HPDE6-E6E7 (cell line): ENCODE results near the gene ZSWIM6.

Experiments used
- DNase-seq: peaks from one replicate; pipeline ENCODE4 v3.0.0; 2011; ENCODE audit warnings: missing footprints; ENCODE audit errors: extremely low spot score

ZSWIM6 gene

DNA sequence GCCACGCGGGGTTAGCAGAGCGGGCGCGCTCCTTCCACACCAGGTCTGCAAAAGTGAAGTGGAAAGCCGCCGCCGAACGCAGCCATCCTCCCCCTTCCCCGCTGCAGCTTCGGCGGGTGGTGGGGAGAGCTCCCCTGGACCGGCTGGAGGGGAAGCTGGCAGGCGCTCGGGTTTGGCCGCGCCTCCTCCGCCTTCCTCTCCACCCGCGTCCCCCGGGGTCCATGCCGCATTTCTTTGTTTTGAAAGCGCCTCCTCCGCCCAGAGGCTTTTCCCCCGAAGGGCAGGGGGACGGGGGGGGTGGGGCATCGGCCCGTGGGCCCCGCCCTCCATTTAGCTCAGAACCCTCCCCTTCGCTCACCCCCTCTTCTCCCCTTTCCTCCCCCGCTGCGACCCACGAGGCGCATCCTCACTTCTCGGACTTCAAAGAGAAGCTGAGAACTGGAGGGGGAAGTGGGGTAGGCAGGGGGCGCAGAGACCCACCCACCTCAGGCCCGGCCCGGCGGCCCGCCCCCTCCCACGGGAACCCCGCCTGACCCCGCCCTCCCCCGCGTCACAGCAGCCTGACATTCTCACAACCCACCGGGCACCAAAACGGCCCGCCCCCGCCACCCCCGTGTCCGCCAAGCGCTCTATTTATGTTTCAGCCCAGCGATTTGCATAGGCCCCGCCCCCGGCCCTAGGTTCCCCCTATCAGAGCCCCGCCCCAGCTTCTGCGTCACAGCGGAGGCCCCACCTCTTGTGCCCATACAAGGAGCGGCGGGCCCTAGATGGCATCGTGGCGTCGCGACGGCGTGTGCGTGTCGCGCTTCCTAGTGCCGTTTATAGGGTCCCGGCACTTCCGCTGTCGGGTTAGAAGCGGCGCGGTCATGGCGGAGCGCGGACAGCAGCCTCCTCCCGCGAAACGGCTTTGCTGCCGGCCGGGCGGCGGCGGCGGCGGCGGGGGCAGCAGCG, at the start of gene ZSWIM6:
TSS of gene ZSWIM6 (plus strand) at position 852 of the 951 bp plus-strand sequence. CDS start at position 867, 15 bp downstream.
- peak; percentile 82 for DNase-seq

DNA sequence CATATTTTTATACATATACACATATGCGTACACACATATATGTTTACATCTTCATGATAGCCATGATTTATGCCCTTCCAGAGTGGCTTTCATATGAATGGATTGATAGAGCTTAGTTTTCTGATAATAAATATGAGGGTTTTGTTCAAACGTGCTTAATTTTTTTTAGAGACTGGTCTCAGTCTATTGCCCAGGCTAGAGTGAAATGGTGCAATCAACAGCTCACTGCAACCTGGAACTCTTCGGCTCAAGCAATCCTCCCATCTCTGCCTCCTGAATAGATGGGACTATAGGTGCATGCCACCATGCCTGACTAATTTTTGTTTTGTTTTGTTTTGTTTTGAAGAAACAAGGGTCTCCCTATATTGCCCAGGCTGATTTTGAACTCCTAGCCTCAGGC, 48.6 kb upstream of the ZSWIM6 start:
- DNase-seq = no peak

DNA sequence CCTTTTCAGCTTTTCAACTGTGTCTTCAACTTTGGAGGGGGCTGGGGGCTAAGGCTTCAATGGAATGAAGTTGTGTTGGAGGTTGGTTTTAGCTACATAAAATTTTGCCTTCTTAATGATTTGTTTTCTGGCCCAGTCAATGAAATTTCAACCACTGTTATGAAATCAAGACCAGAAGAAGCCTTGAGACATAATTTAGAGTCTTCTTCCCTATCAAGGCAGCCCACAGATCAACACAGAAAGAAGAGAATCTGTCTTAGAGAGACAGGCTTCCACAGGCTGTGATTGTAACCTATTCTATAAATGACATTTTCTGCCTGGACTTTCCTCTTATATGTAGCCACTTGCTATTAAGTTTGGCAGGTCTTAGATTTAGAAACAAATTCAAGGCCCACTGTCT, 46.5 kb upstream of the ZSWIM6 start:
- DNase-seq = no peak

DNA sequence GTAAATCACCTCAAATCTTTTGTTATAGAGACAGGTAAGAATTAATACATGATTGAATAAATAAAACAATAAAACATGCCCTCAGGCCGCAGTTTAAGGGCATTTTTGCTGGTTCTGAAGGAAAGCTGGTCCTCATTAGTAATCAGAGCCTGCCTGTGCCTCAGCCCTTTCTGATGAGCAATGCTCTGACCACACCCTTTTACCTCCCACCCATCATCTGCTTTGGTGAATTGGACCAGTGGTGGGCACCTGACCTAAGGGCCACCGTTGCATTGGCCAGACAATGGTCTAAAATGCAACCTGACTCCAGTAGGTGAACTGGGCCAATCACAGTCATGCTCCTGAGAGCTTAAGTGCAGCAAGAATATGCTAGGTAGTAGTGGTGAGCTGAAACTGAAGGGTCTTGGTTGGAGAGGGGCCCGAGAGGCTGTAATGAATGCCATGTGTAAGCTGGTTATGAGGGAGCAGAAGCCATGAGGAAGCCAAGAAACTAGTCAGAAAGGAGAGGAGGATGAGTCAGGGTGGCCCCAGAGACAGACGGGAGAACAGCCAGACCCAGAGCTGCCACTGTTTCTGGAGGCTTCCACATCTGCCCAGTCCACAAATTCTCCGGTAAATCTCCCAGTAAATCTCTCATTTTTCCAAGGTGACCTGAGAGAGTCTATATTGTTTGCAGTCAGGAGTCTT, 45.5 kb upstream of the ZSWIM6 start:
- no peak for DNase-seq

DNA sequence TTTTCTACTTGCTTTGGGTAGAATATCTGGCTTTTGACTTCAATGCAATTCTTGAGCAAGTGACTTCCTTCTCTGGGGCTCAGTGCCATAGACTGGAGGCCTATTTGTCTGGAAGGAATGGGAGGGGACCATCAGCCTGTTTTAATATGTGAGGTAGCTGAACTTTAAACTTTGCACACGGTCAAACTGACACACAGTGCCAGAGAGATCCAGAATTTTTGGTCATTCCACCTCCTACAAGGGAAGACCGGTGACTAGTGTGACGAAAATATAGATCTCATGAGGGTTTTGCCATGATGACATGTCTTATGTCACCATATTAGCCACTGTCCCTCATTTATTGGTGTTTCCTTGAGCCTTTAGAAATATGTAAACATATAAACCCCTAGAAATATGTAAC, 44.6 kb upstream of the ZSWIM6 start:
- DNase-seq = no peak

DNA sequence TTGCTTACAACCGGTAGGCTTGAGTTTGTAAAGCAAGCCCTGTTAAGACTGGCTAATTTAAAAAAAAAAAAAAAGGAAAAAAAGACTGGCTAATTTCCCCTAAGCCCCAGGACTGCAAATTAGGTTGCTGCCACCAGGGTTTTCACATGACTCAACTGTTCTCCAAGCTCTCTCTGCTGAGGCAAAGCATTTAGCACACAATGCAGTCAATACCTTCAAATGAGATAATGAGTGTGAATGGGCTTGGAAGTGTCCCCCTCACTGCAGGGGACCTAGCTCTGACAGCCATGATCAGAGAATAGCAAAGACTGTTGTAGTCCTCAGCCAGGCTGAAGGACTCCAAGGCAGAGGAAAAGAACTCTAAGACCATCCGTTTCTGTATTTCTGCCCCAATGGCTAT, 42.8 kb upstream of the ZSWIM6 start:
- DNase-seq = no peak

DNA sequence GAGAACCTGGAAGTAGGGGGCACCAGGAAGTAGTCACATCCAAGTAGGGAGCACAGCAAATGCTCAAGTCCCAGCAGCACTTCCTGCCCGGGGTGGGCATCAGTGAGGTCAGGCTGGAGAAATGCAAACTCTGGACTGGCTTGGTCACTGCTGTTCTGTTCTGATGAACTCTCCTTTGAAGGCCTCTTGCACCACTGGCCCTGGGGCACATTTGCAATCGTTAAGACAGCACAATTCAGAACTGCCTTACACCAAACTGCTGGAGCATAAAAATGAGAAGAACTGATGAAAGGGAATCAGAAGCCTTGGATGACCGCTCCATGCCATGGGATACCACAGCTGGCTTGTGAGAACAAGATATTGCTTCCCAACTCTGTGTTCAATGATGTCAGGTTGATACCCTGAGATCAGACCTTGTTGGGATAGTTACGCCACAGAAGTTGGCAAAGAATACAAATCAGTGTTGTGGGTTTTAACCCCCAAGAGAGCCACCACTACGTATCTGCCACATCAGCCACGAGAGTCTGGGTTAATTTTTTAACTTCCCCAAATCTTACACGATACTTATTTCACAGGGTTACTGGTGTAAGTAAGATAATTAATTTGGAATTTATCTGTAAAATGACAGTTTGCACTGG, 42.3 kb upstream of the ZSWIM6 start:
- DNase-seq = no peak

DNA sequence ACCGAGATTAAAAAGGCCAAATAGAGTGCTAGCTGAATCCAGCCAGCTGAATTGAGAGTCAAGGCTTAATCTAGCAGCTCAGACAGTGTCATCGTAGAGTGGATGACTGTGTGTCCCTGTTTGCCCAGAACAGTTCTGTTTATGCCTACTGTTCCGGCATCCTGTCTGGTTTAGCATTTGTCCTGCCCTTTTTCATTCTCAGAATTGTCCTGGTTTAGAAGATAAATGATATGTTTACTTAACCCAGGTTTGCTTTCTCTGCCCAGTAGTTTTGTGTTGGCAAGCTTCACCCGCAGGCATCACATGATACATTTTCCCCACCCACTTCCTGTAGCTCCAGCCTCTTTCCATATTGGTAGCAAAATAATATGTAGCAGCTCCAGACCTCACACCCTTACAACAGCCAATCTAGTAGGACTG, 41.3 kb upstream of the ZSWIM6 start:
- no peak for DNase-seq

DNA sequence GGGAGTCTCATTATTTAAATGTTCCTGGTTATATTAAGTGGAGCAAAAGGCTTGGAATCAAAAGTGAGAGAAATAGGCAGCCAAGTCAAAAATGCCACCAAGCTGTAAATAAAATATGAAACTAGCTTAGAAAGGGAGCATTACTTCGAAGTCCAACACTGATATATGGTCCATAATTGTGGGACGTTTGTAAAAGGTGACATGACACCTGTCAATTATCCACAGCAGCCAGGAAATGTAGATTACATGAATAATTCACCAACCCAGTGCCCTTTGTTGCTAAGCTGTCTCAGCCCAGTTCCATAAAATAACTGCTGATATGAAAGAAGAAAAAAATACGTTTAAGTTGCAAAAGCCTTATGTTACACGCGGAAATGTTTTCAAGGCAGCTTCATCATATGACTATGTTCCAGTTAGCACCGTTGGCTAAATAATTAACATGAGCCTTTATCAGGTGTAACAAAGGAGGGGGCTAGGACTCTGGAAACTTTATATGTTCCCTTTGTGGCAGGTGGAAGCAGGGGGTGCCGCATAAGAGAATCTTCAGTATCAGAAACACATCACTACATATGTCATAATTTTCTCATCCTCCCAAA, 39.9 kb upstream of the ZSWIM6 start:
- DNase-seq = no peak

DNA sequence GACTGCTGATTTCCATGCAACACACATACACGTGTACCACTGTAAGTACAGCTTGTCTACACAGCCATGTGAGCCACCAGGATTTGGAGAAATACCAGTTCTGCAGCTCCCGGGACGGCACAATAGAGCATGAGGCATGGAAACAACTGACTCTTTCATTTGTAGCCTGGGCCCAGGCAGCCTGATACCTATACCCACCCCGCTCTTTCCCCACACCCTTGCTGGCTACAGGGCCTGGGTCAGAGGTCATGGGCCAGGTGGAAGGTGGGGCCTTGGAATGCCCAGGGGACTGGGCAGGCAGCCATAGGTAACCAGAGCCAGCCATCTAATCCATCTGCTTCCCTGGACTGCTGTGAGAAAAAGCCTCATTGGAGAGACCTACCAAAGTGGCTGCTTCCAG, 39.0 kb upstream of the ZSWIM6 start:
- DNase-seq = no peak

DNA sequence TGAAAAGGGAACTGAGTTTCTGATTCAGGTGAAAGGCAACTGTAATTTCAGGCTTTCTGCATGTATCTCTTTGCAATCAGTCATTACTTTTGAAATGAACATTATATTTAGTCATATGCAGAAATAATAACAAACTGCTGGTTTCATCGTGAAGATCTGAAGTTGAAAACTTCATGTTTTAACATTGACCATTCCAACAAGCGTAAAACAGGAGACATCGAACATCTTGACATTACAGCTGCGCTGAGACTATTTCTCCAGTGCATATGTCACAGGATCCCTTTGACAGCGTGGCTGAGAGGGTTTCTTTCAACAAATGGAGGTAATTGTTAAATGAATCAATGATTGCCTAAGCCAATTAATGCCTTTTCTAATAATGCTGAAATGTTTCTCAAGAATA, 38.2 kb upstream of the ZSWIM6 start:
- DNase-seq = no peak

DNA sequence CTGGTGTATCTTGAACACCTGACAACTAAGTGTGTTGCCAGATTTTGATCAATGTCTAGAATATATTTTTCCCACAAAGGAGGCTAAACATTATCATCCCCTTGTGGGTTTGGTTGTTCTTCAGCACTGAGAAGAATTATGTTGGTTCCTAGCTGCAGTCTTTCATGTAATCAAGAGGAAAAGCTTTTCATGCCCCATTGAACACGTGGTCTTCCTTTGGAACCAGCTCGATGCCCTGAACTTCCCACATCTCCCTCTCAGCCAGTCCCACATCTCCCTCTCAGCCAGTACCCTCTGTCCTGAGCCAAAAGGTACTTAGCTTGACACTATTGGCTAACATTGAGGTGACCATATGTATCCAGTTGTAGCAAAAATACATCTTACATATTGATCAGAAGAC, 36.7 kb upstream of the ZSWIM6 start:
- DNase-seq = no peak

DNA sequence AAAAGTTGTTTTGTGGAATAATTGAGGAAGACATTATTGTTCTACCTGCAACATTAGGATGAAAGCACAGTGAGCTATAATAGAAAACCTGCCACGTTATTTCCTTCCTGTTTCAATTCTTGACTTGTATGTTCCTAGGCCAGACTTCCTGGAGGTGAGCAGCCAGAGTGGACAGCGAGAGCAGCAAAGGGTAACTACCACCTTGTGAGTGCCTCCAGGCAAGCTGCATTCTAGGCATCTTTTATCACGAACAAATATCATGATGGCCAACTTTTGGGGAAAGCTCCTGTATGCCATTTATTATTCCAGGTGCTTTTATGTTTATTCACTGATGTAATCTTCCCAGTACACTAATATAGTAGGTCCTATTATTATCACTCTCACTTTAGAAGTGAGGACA, 34.0 kb upstream of the ZSWIM6 start:
- no peak for DNase-seq

DNA sequence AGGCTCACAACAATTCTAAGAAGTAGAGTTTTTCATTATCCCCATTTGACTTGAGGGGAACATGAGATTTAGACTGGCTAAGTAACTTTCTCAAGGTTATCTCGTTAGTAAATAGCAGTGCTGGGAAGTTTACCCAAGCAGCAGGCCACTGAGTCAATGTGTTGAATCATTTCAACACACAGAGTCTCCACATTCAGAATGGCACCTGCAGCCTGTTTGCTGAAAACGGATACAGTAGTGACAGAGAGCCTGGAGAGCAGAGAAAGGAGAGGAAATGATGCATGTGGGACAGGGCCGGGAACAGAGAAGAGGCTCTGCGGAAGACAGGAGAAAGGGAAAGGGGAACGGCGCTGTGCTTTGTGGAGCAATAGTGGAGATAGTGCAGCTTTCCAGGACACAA, 33.5 kb upstream of the ZSWIM6 start:
- no peak for DNase-seq

DNA sequence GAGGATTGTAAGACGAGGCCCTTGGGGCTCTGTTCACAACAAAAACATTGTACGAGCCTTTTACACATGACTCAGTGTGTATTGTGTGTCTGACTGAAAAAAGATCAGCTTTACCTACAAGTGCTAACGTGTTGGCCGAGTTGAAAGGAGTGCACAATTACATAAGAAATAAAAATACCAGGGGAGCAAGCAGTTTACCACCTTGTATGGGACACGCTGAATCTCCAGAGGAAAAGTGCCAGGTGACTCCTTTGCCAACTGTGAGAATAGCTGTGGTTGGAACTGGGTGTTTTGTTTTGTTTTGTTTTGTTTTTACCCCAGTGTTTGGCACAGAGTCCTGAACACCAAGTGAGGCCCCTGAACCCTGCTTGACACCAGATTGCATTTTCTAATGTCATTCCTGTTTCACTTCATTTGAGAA, 32.8 kb upstream of the ZSWIM6 start:
- DNase-seq = no peak

DNA sequence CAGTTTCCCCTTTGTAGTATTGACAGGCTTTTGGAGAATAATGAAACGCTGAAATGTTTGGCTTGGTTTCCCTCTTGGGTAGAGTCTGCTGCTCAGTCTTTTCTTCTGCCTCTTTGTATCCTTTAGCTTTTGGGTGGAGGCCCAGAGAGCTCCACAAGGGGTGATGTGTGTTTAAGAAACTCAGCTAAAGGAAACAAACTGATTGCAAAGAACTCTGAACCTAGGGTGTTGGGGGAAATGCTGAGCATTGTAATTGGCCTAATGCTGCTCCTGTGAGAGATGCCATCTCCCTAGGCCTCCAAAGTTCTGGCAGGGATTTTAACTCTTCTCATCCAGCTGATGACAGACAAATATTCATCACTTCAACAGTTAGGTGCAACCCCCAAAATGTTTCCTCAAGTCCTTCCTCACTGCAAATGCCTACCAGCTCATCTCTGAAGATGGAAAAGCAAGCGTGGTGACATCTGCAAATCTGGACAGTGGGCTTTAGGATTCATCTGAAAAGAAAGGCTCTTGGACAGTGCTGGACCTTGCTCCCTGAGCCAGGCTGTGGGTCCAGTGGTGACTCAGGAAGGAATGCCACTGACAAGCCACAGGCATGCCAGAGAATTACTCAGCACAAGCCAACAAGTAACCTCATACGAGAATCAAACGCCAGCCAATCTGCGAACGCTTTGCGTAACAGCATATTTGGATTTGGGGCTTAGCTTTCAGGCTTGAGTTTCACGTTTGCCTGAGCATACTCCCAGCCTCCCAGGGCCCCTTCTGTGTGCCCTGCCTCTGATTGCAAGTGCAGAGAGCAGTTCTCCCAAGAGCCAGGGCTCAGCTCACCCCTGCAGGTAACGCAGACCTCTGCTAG, 30.5 kb upstream of the ZSWIM6 start:
- peak; percentile 73 for DNase-seq

DNA sequence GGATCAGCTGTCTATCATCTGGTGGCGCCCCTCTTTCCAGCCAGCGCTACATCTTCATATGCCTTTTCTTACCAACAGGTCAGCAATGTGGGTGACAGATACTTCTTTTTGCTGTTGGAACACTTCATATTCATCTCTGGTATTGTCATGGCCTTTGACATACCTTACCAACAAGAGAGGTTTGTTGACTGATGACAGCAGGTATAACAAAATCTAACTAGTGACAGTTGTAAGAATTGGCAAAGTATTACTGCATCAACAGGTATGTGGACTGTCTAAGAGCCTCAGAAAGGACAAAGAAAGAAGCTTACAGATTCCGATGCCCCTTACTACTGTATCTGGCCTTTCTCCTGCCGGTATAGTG, 29.9 kb upstream of the ZSWIM6 start:
- no peak for DNase-seq

DNA sequence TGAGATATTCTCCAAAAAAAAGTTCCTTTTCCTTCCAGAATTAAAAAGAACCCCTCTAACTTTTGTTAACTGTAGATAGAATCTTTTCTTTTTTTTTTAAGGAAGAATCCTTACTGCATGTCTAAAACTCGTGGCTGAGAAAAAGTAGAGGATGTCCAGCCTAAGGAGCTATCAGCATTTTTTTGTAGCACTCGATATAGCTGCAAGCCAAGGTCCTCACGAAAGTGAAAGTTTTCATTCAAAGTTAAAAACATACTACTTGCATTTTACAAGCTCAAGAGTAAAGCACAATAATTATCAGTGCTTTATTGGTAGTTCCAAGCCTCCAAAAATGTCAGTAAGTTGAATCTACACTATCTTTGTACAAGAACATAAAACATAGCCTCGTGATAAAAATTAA, 28.7 kb upstream of the ZSWIM6 start:
- no peak for DNase-seq

DNA sequence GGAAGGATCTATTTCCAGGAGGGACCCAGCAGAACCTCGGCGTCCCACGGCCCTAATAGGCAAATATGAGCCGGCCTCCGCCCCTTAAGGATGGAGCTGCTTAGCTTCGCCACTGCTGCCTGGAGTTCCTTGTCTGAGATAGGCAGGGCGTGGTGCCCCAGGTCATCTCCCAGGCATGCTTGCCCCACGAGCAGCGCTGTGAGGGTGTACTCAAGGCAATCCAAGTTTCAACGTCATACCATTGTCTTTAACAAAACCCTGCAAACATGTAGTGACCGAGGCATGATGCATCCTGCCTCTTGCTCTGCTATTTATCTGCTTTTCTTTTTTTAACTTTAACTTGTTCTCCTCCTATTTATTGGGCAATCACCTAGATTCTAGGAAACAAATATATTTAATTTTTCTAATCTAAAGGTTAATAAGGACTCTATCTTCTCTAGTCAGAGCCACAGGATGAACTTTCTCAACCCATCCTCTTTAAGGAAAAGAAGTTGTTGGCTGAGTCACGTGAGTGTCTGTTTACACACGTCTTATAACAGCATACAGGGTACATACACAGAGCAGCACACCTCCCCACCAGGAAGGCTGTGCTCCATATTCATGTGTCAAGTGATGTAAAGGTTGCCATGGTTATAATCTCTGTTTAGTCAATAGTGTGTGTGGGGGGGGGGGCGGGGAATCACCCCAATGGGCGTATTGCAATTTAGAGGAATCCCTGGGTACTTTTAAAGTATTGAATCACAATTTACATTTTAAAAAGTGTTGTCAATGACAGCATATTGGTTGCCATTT, 27.3 kb upstream of the ZSWIM6 start:
- DNase-seq = peak; percentile 89

DNA sequence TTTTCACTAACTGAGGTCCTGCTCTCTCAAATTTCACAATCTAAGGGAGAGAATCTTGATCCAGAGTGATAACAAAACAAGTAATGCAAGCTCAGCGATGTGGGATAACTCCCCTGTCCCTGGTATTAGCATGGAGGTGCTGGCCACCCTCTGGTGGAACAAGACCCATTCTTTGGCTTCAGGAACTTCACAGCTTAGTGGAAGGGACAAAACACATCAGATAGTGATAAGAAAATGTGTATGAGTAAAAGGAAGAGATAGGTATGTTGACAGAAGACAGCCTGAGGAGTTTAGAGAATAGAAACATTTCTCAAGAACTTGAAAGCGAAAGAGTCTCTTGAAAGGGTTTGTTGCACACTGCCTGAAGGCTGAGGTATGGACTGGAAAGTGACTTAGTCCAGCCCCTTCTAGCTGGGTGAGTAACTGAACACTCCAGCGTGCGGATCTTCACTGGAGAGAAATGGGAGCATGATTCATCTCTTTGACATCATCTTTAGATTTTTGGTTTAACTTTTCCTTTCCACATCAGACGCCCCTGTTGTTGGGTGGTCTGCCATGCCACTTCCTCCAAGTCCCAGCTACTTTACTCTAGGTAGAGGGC, 25.4 kb upstream of the ZSWIM6 start:
- DNase-seq = peak; percentile 66
